SW480 (cell line): Measurements from ENCODE around the gene ATP5PF.
"Not testable (repeated sequence)": the region's sequence is repeated elsewhere in the genome, so short reads cannot be mapped to it uniquely, and the experiment has no call there.

Experiments
- DNase-seq: peaks from one replicate; pipeline ENCODE4 v3.0.0-alpha.2; 2016; ENCODE audit warnings: low spot score

ATP5PF gene

GRCh38 chr21:25722631-25723030 is 12.1 kb downstream of the ATP5PF start:
- DNase-seq: no peak

- DNase-seq: no peak
These were observed 12.7 kb downstream of the ATP5PF start for GRCh38 chr21:25721987-25722386.

- DNase-seq: no peak
These were observed 17.1 kb downstream of the ATP5PF start for GRCh38 chr21:25717491-25718147.

- DNase-seq: not testable (repeated sequence)
These were observed 20.6 kb downstream of the ATP5PF start for GRCh38 chr21:25714066-25714465.

- DNase-seq: no peak
These were observed 24.2 kb downstream of the ATP5PF start for GRCh38 chr21:25710550-25710949.

- no peak for DNase-seq
These were observed 24.9 kb downstream of the ATP5PF start for GRCh38 chr21:25709684-25710265.

- peak; percentile 60 for DNase-seq
These were observed 26.1 kb downstream of the ATP5PF start for GRCh38 chr21:25708467-25709065.

- no peak for DNase-seq
These were observed 33.2 kb downstream of the ATP5PF start for GRCh38 chr21:25701529-25701928.

- no peak for DNase-seq
These were observed 34.0 kb downstream of the ATP5PF start for GRCh38 chr21:25700741-25701140.

GRCh38 chr21:25695461-25695860 is 39.2 kb downstream of the ATP5PF start:
- DNase-seq: not testable (repeated sequence)

- DNase-seq: no peak
These were observed 42.7 kb downstream of the ATP5PF start for GRCh38 chr21:25691976-25692375.

GRCh38 chr21:25689226-25689625 is 45.5 kb downstream of the ATP5PF start:
- no peak for DNase-seq

GRCh38 chr21:25688275-25689155 is 46.2 kb downstream of the ATP5PF start:
- DNase-seq: no peak

- DNase-seq: no peak
These were observed 46.9 kb downstream of the ATP5PF start for GRCh38 chr21:25687787-25688186.

GRCh38 chr21:25682382-25682781 is 52.3 kb downstream of the ATP5PF start:
- no peak for DNase-seq

GRCh38 chr21:25676451-25676850 is 58.3 kb downstream of the ATP5PF start:
- no peak for DNase-seq
